ENCODE results near the gene CALB2.

The CALB2 gene

GRCh38 chr16:71426069-71426879 lies 67.8 kb downstream of the CALB2 start:
- no peaks in the 10 kb centered on the region for H3K27me3 ChIP-seq (ENCODE audit: low read length)
- H3K9ac ChIP-seq (ENCODE audit: low read length) = no peak overlapping the region
- H3K4me2 ChIP-seq (ENCODE audit: low read depth, low read length, poor library complexity, severe bottlenecking) = no peak overlapping the region

GRCh38 chr16:71426880-71427615 lies 68.5 kb downstream of the CALB2 start:
- Histone ChIP-seq H3F3A (ENCODE audit: insufficient read depth) (no peaks in the 10 kb centered on the region), H3K27ac (ENCODE audit: low read depth, low read length) (no peak overlapping the region), H4K20me1 (ENCODE audit: low read depth, low read length) (no peaks in the 10 kb centered on the region), H3K9me2 (replicated peaks; ENCODE audit: insufficient read depth, low read length) (no peaks in the 10 kb centered on the region), H3K79me2 (ENCODE audit: insufficient read depth, low read length) (no peaks in the 10 kb centered on the region), H3K9me3 (ENCODE audit: insufficient read depth, low read length) (no peaks in the 10 kb centered on the region), H2AFZ (ENCODE audit: low read depth, low read length, severe bottlenecking) (no peak overlapping the region), H3K36me3 (ENCODE audit: low read length) (no peaks in the 10 kb centered on the region), H3K9ac (ENCODE audit: low read length) (no peak overlapping the region), H3K27me3 (ENCODE audit: low read length) (no peaks in the 10 kb centered on the region), H3K4me3 (ENCODE audit: insufficient read depth, low read length, poor library complexity, severe bottlenecking) (no peak overlapping the region), H3K4me2 (ENCODE audit: low read depth, low read length, poor library complexity, severe bottlenecking) (no peak overlapping the region)
- TF ChIP-seq CTCF (IDR thresholded peaks at IDR 0.05; ENCODE audit: insufficient read depth, low read length, poor library complexity, severe bottlenecking) (no peak), EZH2phosphoT487 (conservative IDR thresholded peaks at IDR 0.05; ENCODE audit: low read length) (no peak)

More at GRCh38 chr16:71426069-71426879, 67.8 kb downstream of the CALB2 start:
- Histone ChIP-seq H3K27ac (ENCODE audit: low read depth, low read length) (no peak overlapping the region), H3F3A (ENCODE audit: insufficient read depth) (no peaks in the 10 kb centered on the region), H3K79me2 (ENCODE audit: insufficient read depth, low read length) (no peaks in the 10 kb centered on the region), H3K36me3 (ENCODE audit: low read length) (no peaks in the 10 kb centered on the region), H2AFZ (ENCODE audit: low read depth, low read length, severe bottlenecking) (no peak overlapping the region), H3K9me2 (replicated peaks; ENCODE audit: insufficient read depth, low read length) (no peaks in the 10 kb centered on the region), H3K4me3 (ENCODE audit: insufficient read depth, low read length, poor library complexity, severe bottlenecking) (no peak overlapping the region), H3K9me3 (ENCODE audit: insufficient read depth, low read length) (no peaks in the 10 kb centered on the region), H4K20me1 (ENCODE audit: low read depth, low read length) (no peaks in the 10 kb centered on the region)
- TF ChIP-seq EZH2phosphoT487 (conservative IDR thresholded peaks at IDR 0.05; ENCODE audit: low read length) (no peak), CTCF (IDR thresholded peaks at IDR 0.05; ENCODE audit: insufficient read depth, low read length, poor library complexity, severe bottlenecking) (no peak)

- Histone ChIP-seq H2AFZ (ENCODE audit: low read depth, low read length, severe bottlenecking) (no peak overlapping the region), H3F3A (ENCODE audit: insufficient read depth) (no peaks in the 10 kb centered on the region), H3K4me2 (ENCODE audit: low read depth, low read length, poor library complexity, severe bottlenecking) (no peak overlapping the region), H3K9me2 (replicated peaks; ENCODE audit: insufficient read depth, low read length) (no peaks in the 10 kb centered on the region), H3K36me3 (ENCODE audit: low read length) (no peaks in the 10 kb centered on the region), H3K79me2 (ENCODE audit: insufficient read depth, low read length) (no peaks in the 10 kb centered on the region), H4K20me1 (ENCODE audit: low read depth, low read length) (no peaks in the 10 kb centered on the region), H3K9me3 (ENCODE audit: insufficient read depth, low read length) (no peaks in the 10 kb centered on the region), H3K9ac (ENCODE audit: low read length) (no peak overlapping the region), H3K27me3 (ENCODE audit: low read length) (no peaks in the 10 kb centered on the region), H3K4me3 (ENCODE audit: insufficient read depth, low read length, poor library complexity, severe bottlenecking) (no peak overlapping the region), H3K27ac (ENCODE audit: low read depth, low read length) (no peak overlapping the region)
- TF ChIP-seq EZH2phosphoT487 (conservative IDR thresholded peaks at IDR 0.05; ENCODE audit: low read length) (no peak), CTCF (IDR thresholded peaks at IDR 0.05; ENCODE audit: insufficient read depth, low read length, poor library complexity, severe bottlenecking) (no peak)
Measured at GRCh38 chr16:71428385-71428784, 69.9 kb downstream of the CALB2 start.

Data from SU-DHL-6 (cell line).